Measurements from ENCODE around the gene GSE1.
A peak's percentile ranks its signal among the peaks of the same experiment; 100 is the strongest.

Gene GSE1

GRCh38 chr16:85579191-85579590 is 33.9 kb upstream of the GSE1 start:
- Histone ChIP-seq H3K27me3 (replicated peaks in 2 of 5; ENCODE audit: control insufficient read depth in 4 of 5, insufficient read depth in 5 of 5, low read length in 4 of 5) (no peaks in the 10 kb centered on the region), H3K4me3 (ENCODE audit: control insufficient read depth in 1 of 7, extremely low read depth in 1 of 7, insufficient read depth in 4 of 7, low read depth in 2 of 7, low read length in 6 of 7) (no peak overlapping the region), H3K27ac (ENCODE audit: insufficient read depth in 1 of 2, low read depth in 1 of 2, low read length in 2 of 2, poor library complexity in 1 of 2, severe bottlenecking in 2 of 2) (no peak overlapping the region), H3K36me3 (ENCODE audit: control insufficient read depth in 4 of 4, insufficient read depth in 4 of 4, low read length in 3 of 4) (peaks cover 0 to 5% (median 2%) of the 10 kb centered on the region in 4 experiments), H3K9me3 (ENCODE audit: control extremely low read depth in 1 of 5, control insufficient read depth in 4 of 5, insufficient read depth in 2 of 5, low read depth in 1 of 5, low read length in 4 of 5) (no peaks in the 10 kb centered on the region), H3K4me1 (ENCODE audit: control extremely low read depth in 1 of 4, control insufficient read depth in 4 of 4, insufficient read depth in 4 of 4, low read length in 3 of 4) (peaks cover 10 to 60% (median 59%) of the 10 kb centered on the region in 4 experiments)
- 96% methylated on average over 11 of the region's 13 CpGs for WGBS (ENCODE audit: insufficient coverage)
- DNase-seq: no peak
- ChIA-PET POLR2A (no interaction called here), CTCF (interaction anchor here (1.1 to 1.6 kb wide), 6 partner anchors 12 to 88 kb away, joined by 3 to 8 read pairs (median 4); no protein-coding TSS in a partner anchor)

- CTCF ChIA-PET: interaction anchor here (1.1 to 1.5 kb wide), 3 partner anchors 31 to 89 kb away, joined by 3 to 5 read pairs (median 3); no protein-coding TSS in a partner anchor
Observed at GRCh38 chr16:85579923-85580580, 33.1 kb upstream of the GSE1 start.

GRCh38 chr16:85580684-85581083 is 32.4 kb upstream of the GSE1 start:
- CTCF ChIA-PET: interaction anchor here (2.0 kb wide), 1 partner anchor 12 kb away, joined by 6 read pairs; no protein-coding TSS in a partner anchor

More at GRCh38 chr16:85579923-85580580, 33.1 kb upstream of the GSE1 start:
- POLR2A ChIA-PET: no interaction called here
- Histone ChIP-seq H3K36me3 (ENCODE audit: control insufficient read depth in 4 of 4, insufficient read depth in 4 of 4, low read length in 3 of 4) (peaks cover 0 to 7% (median 3%) of the 10 kb centered on the region in 4 experiments), H3K27ac (ENCODE audit: insufficient read depth in 1 of 2, low read depth in 1 of 2, low read length in 2 of 2, poor library complexity in 1 of 2, severe bottlenecking in 2 of 2) (no peak overlapping the region), H3K4me3 (ENCODE audit: control insufficient read depth in 1 of 7, extremely low read depth in 1 of 7, insufficient read depth in 4 of 7, low read depth in 2 of 7, low read length in 6 of 7) (no peak overlapping the region), H3K4me1 (ENCODE audit: control extremely low read depth in 1 of 4, control insufficient read depth in 4 of 4, insufficient read depth in 4 of 4, low read length in 3 of 4) (peaks cover 10 to 52% (median 51%) of the 10 kb centered on the region in 4 experiments), H3K9me3 (ENCODE audit: control extremely low read depth in 1 of 5, control insufficient read depth in 4 of 5, insufficient read depth in 2 of 5, low read depth in 1 of 5, low read length in 4 of 5) (no peaks in the 10 kb centered on the region), H3K27me3 (replicated peaks in 2 of 5; ENCODE audit: control insufficient read depth in 4 of 5, insufficient read depth in 5 of 5, low read length in 4 of 5) (no peaks in the 10 kb centered on the region)
- WGBS (ENCODE audit: insufficient coverage): 96% methylated on average over 10 of the region's 11 CpGs
- DNase-seq: no peak

GRCh38 chr16:85582229-85582991 is 30.7 kb upstream of the GSE1 start:
- DNase-seq: no peak
- Histone ChIP-seq H3K27me3 (replicated peaks in 2 of 5; ENCODE audit: control insufficient read depth in 4 of 5, insufficient read depth in 5 of 5, low read length in 4 of 5) (no peaks in the 10 kb centered on the region), H3K4me3 (ENCODE audit: control insufficient read depth in 1 of 7, extremely low read depth in 1 of 7, insufficient read depth in 4 of 7, low read depth in 2 of 7, low read length in 6 of 7) (no peak overlapping the region), H3K9me3 (ENCODE audit: control extremely low read depth in 1 of 5, control insufficient read depth in 4 of 5, insufficient read depth in 2 of 5, low read depth in 1 of 5, low read length in 4 of 5) (no peaks in the 10 kb centered on the region), H3K27ac (ENCODE audit: insufficient read depth in 1 of 2, low read depth in 1 of 2, low read length in 2 of 2, poor library complexity in 1 of 2, severe bottlenecking in 2 of 2) (no peak overlapping the region), H3K4me1 (ENCODE audit: control extremely low read depth in 1 of 4, control insufficient read depth in 4 of 4, insufficient read depth in 4 of 4, low read length in 3 of 4) (peaks cover 0 to 30% (median 27%) of the 10 kb centered on the region in 4 experiments), H3K36me3 (ENCODE audit: control insufficient read depth in 4 of 4, insufficient read depth in 4 of 4, low read length in 3 of 4) (peaks cover 0 to 14% (median 5%) of the 10 kb centered on the region in 4 experiments)
- WGBS (ENCODE audit: insufficient coverage): 91% methylated on average over 25 of the region's 29 CpGs
- POLR2A ChIA-PET: no interaction called here
- CTCF ChIA-PET: interaction anchor here (1.5 to 2.6 kb wide), 4 partner anchors 9 to 42 kb away, joined by 3 to 12 read pairs (median 6); no protein-coding TSS in a partner anchor

More at GRCh38 chr16:85580684-85581083, 32.4 kb upstream of the GSE1 start:
- no peak overlapping the region for H3K4me3 ChIP-seq (ENCODE audit: control insufficient read depth in 1 of 7, extremely low read depth in 1 of 7, insufficient read depth in 4 of 7, low read depth in 2 of 7, low read length in 6 of 7)
- H3K27ac ChIP-seq (ENCODE audit: insufficient read depth in 1 of 2, low read depth in 1 of 2, low read length in 2 of 2, poor library complexity in 1 of 2, severe bottlenecking in 2 of 2): no peak overlapping the region
- H3K4me1 ChIP-seq (ENCODE audit: control extremely low read depth in 1 of 4, control insufficient read depth in 4 of 4, insufficient read depth in 4 of 4, low read length in 3 of 4): peaks cover 8 to 47% (median 45%) of the 10 kb centered on the region in 4 experiments
- 100% methylated on average over 6 of the region's 7 CpGs for WGBS (ENCODE audit: insufficient coverage)
- DNase-seq: no peak
- H3K9me3 ChIP-seq (ENCODE audit: control extremely low read depth in 1 of 5, control insufficient read depth in 4 of 5, insufficient read depth in 2 of 5, low read depth in 1 of 5, low read length in 4 of 5): no peaks in the 10 kb centered on the region
- POLR2A ChIA-PET: no interaction called here
- H3K36me3 ChIP-seq (ENCODE audit: control insufficient read depth in 4 of 4, insufficient read depth in 4 of 4, low read length in 3 of 4): peaks cover 0 to 10% (median 6%) of the 10 kb centered on the region in 4 experiments
- no peaks in the 10 kb centered on the region for H3K27me3 ChIP-seq (replicated peaks in 2 of 5; ENCODE audit: control insufficient read depth in 4 of 5, insufficient read depth in 5 of 5, low read length in 4 of 5)

GRCh38 chr16:85583491-85584181 is 29.5 kb upstream of the GSE1 start:
- Histone ChIP-seq H3K4me3 (ENCODE audit: control insufficient read depth in 1 of 7, extremely low read depth in 1 of 7, insufficient read depth in 4 of 7, low read depth in 2 of 7, low read length in 6 of 7) (no peak overlapping the region), H3K27ac (ENCODE audit: insufficient read depth in 1 of 2, low read depth in 1 of 2, low read length in 2 of 2, poor library complexity in 1 of 2, severe bottlenecking in 2 of 2) (no peak overlapping the region), H3K27me3 (replicated peaks in 2 of 5; ENCODE audit: control insufficient read depth in 4 of 5, insufficient read depth in 5 of 5, low read length in 4 of 5) (no peaks in the 10 kb centered on the region), H3K36me3 (ENCODE audit: control insufficient read depth in 4 of 4, insufficient read depth in 4 of 4, low read length in 3 of 4) (peaks cover 0 to 13% (median 5%) of the 10 kb centered on the region in 4 experiments), H3K9me3 (ENCODE audit: control extremely low read depth in 1 of 5, control insufficient read depth in 4 of 5, insufficient read depth in 2 of 5, low read depth in 1 of 5, low read length in 4 of 5) (no peaks in the 10 kb centered on the region), H3K4me1 (ENCODE audit: control extremely low read depth in 1 of 4, control insufficient read depth in 4 of 4, insufficient read depth in 4 of 4, low read length in 3 of 4) (peaks cover 0 to 23% (median 20%) of the 10 kb centered on the region in 4 experiments)
- peak in 2 of 3 donors; percentile 55 to 63 for DNase-seq
- CTCF ChIA-PET: interaction anchor here (0.9 to 2.6 kb wide), 4 partner anchors 10 to 44 kb away, joined by 3 to 12 read pairs (median 3); no protein-coding TSS in a partner anchor
- whole genome bisulfite sequencing (ENCODE audit: insufficient coverage): 97% methylated on average over 12 of the region's 22 CpGs
- POLR2A ChIA-PET: no interaction called here

- Histone ChIP-seq H3K9me3 (ENCODE audit: control extremely low read depth in 1 of 5, control insufficient read depth in 4 of 5, insufficient read depth in 2 of 5, low read depth in 1 of 5, low read length in 4 of 5) (no peaks in the 10 kb centered on the region), H3K27me3 (replicated peaks in 2 of 5; ENCODE audit: control insufficient read depth in 4 of 5, insufficient read depth in 5 of 5, low read length in 4 of 5) (no peaks in the 10 kb centered on the region), H3K4me1 (ENCODE audit: control extremely low read depth in 1 of 4, control insufficient read depth in 4 of 4, insufficient read depth in 4 of 4, low read length in 3 of 4) (peaks cover 0 to 19% (median 18%) of the 10 kb centered on the region in 4 experiments), H3K4me3 (ENCODE audit: control insufficient read depth in 1 of 7, extremely low read depth in 1 of 7, insufficient read depth in 4 of 7, low read depth in 2 of 7, low read length in 6 of 7) (no peak overlapping the region), H3K36me3 (ENCODE audit: control insufficient read depth in 4 of 4, insufficient read depth in 4 of 4, low read length in 3 of 4) (peaks cover 0 to 10% (median 5%) of the 10 kb centered on the region in 4 experiments), H3K27ac (ENCODE audit: insufficient read depth in 1 of 2, low read depth in 1 of 2, low read length in 2 of 2, poor library complexity in 1 of 2, severe bottlenecking in 2 of 2) (no peak overlapping the region)
- POLR2A ChIA-PET: no interaction called here
- DNase-seq: no peak
- CTCF ChIA-PET: interaction anchor here (0.9 to 2.6 kb wide), 3 partner anchors 10 to 25 kb away, joined by 3 to 12 read pairs (median 8); no protein-coding TSS in a partner anchor
- 98% methylated on average over 14 of the region's 14 CpGs for WGBS (ENCODE audit: insufficient coverage)
Observed at GRCh38 chr16:85584267-85584666, 28.9 kb upstream of the GSE1 start.

Data from common myeloid progenitor, CD34-positive (primary cell).